ENCODE results near the gene ZNRF3.

- TF ChIP-seq MAX (IDR thresholded peaks at IDR 0.05) (no peak), USF1 (IDR thresholded peaks at IDR 0.05) (no peak), TAF1 (IDR thresholded peaks at IDR 0.05; ENCODE audit: low read depth) (no peak), EP300 (IDR thresholded peaks at IDR 0.05; ENCODE audit: borderline replicate concordance) (no peak), CEBPB (IDR thresholded peaks at IDR 0.05) (no peak), NFIC (IDR thresholded peaks at IDR 0.05) (no peak), CREB1 (IDR thresholded peaks at IDR 0.05; ENCODE audit: low read depth) (no peak), ZBTB7A (IDR thresholded peaks at IDR 0.05; ENCODE audit: low read depth) (no peak)
Measured at GRCh38 chr22:29065468-29066190, 182.3 kb downstream of the ZNRF3 start.

Data from Ishikawa (cell line).